Transverse colon (tissue), 4 donors: ENCODE data around the gene PTPRR.

Experiments used
- CTCF ChIP-seq, 5 experiments: fragments of 200-600 bp in 3 of 5; fragments of 450-650 bp in 2 of 5; sonication (generic) in 3 of 5; IDR thresholded peaks; 1 replicate in 2 of 5; 2 replicates in 3 of 5; pipeline ENCODE4 v1.5.1; 2016 to 2017; ENCODE audit warnings: antibody characterized with exemption in 5 of 5, inconsistent platforms in 3 of 5, mild to moderate bottlenecking in 2 of 5, moderate library complexity in 1 of 5
- EP300 ChIP-seq: sonication (generic); formaldehyde crosslinking; IDR thresholded peaks from one replicate; pipeline ENCODE4 v1.6.1; 2017; ENCODE audit warnings: antibody characterized with exemption, low read depth
- POLR2A ChIP-seq: fragments of 450-650 bp; IDR thresholded peaks from one replicate; pipeline ENCODE4 v1.6.1; 2016; ENCODE audit warnings: antibody characterized with exemption, mild to moderate bottlenecking, moderate library complexity
- POLR2AphosphoS5 ChIP-seq, 3 donors: sonication (generic); formaldehyde crosslinking; IDR thresholded peaks; one replicate each; pipeline ENCODE4 v1.6.1; 2016; ENCODE audit warnings: antibody characterized with exemption in 3 of 3

GRCh38 chr12:70928071-70928470 is 7.5 kb upstream of the PTPRR start:
- TF ChIP-seq CTCF (IDR thresholded peaks at IDR 0.05) (no peak), POLR2AphosphoS5 (IDR thresholded peaks at IDR 0.05) (no peak), EP300 (no peak), POLR2A (no peak)
